Lower leg skin (tissue), 3 donors: Measurements from ENCODE around the gene ECSCR.

Experiments
- POLR2A ChIP-seq, 2 donors: fragments of 450-650 bp; IDR thresholded peaks; one replicate each; pipeline ENCODE4 v1.6.1; 2016 to 2017; ENCODE audit warnings: antibody characterized with exemption in 2 of 2, mild to moderate bottlenecking in 1 of 2, moderate library complexity in 1 of 2
- TF ChIP-seq, protein P1 (sequence below), 3 donors: fragments of 450-650 bp; IDR thresholded peaks; one replicate each; pipeline ENCODE4 v1.5.1; 2016; ENCODE audit warnings: antibody characterized with exemption in 3 of 3, mild to moderate bottlenecking in 3 of 3, moderate library complexity in 2 of 3

- no peak for TF ChIP-seq POLR2A (IDR thresholded peaks at IDR 0.05)
- TF ChIP-seq, protein P1, sequence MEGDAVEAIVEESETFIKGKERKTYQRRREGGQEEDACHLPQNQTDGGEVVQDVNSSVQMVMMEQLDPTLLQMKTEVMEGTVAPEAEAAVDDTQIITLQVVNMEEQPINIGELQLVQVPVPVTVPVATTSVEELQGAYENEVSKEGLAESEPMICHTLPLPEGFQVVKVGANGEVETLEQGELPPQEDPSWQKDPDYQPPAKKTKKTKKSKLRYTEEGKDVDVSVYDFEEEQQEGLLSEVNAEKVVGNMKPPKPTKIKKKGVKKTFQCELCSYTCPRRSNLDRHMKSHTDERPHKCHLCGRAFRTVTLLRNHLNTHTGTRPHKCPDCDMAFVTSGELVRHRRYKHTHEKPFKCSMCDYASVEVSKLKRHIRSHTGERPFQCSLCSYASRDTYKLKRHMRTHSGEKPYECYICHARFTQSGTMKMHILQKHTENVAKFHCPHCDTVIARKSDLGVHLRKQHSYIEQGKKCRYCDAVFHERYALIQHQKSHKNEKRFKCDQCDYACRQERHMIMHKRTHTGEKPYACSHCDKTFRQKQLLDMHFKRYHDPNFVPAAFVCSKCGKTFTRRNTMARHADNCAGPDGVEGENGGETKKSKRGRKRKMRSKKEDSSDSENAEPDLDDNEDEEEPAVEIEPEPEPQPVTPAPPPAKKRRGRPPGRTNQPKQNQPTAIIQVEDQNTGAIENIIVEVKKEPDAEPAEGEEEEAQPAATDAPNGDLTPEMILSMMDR (IDR thresholded peaks at IDR 0.05), result no peak
Observed at GRCh38 chr5:139461176-139461575, 1.4 kb downstream of the ECSCR start.
